HG03175 (cell line): ENCODE measurements around the gene PRR19.

Experiments
- ATAC-seq: cut with Tn5 transposase; IDR thresholded peaks from one replicate; pipeline ENCODE4 v1.9.1; 2021; ENCODE audit warnings: mild to moderate bottlenecking, moderate library complexity; ENCODE audit not compliant: unreplicated experiment

PRR19 gene

DNA sequence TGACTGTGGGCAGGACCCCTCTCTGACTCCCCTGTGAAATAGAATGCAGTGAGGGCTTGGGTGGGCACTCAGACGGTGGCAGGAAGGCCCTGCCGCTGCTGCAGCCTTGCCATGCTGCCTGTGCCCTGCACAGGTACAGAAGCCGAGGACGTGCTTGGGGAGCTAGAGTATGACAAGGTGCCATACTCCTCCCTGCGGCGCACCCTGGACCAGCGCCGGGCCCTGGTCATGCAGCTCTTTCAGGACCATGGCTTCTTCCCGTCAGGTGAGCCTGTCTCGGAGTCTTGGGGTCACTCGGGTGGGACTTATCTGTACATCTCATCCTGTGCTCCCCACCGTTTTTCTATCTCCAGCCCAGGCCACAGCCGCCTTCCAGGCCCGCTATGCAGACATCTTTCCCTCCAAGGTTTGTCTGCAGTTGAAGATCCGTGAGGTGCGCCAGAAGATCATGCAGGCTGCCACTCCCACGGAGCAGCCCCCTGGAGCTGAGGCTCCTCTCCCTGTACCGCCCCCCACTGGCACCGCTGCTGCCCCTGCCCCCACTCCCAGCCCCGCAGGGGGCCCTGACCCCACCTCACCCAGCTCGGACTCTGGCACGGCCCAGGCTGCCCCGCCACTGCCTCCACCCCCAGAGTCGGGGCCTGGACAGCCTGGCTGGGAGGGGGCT is 7.3 kb upstream of the PRR19 start:
- no peak for ATAC-seq

DNA sequence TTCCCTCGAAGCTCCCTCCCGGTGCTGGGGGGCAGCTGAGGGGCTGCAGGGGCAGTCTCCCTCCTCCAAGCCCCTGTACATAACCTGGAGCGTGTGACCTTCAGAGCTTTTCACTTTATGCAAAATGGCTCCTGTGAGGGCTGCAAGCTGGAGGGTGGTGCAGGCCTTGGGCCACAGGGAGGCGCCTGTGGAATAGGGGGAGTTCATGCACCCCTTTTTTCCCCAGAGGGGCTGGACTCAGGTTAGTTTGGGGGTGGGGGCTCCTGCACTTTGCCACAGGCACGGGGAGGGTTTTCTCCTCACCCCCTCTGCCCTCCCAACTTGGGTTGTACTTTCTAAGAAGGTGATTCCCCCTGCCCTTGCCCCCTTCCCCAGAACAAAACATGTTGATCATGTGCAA is 6.6 kb upstream of the PRR19 start:
- ATAC-seq = no peak

DNA sequence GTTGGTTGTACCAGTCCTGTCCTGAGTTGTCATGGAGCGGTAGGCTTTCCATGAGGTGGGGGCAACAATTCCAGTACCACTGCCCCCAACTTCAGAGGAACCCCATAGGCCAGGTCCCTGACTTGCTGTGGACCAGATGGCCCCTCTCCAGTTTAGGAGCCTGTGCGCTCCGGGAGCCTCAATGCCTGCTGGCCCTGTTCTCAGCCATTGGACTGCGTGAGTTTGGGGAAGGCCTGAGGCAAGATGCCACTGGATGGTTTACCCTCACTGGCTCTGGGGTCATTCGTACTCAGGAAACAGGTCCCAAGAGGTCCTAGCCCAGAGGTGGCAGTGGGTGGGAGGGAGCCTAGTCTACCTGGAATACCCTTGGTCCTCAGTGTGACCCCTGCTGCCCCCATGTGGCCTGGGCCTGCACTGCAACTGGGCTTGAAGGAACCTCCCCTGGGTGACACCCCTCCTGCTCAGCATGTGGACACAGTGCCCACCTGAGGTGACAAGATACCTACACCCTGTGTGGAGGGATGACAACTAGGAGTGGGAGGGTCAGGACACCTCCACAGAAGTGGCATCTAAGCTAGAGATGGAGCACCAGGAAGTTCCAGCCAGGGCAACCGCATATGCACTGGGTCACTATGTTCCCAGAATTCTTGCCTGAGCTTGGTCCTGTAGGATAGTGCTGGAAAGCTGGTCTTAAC is 6.0 kb upstream of the PRR19 start:
- peak; percentile 59 for ATAC-seq

DNA sequence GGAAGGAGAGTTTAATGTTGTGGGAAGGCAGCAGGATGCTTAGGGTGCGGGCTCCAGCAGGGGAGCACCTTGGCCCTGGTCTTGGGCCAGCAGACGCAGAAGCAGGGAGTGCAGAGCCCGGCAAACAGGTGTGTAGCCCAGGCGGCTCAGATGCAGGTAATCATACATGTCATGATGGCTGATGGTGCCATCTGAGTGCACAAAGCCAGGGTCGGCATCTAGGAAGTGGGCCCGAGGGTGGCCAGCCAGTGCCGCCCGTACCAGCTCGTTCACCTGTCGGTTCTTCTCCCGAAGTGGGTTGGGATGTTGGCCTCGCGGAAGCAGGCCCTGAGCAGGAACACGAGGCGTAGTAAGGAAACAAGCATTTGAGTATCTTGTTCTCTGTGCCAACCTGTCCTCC is 4.9 kb upstream of the PRR19 start:
- no peak for ATAC-seq

DNA sequence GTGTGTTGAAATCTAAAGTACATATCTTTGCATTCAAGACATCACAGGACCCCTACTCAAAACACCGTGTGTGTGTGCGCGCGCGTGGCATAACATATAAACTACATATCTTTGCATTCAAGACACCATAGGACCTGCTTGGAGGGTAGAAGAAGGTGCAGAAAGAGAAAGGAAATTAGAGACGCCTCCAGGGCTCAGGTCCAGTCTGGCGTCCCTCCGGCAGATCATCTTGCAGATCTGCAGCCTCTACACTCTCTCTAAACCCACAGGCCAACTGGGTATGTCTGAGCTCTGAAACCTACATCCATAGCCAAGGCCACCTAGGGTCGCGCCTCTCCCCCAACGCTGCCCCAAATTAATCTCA is 1.2 kb downstream of the PRR19 start:
- no peak for ATAC-seq

DNA sequence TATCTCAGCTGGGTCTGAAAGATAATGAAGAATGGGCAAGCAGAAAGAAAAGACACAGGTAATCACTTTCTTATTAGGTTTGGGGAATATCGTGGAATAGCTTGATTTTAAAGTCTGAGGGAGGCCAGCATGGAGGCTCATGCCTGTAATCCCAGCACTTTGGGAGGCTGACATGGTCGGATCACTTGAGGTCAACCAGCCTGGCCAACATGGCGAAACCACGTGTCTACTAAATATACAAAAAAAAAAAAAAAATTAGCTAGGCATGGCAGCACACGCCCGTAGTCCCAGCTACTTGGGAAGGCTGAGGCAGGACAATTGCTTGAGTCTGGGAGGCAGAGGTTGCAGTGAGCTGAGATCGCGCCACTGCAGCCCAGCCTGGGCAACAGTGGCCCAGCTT is 1.9 kb downstream of the PRR19 start:
- no peak for ATAC-seq

DNA sequence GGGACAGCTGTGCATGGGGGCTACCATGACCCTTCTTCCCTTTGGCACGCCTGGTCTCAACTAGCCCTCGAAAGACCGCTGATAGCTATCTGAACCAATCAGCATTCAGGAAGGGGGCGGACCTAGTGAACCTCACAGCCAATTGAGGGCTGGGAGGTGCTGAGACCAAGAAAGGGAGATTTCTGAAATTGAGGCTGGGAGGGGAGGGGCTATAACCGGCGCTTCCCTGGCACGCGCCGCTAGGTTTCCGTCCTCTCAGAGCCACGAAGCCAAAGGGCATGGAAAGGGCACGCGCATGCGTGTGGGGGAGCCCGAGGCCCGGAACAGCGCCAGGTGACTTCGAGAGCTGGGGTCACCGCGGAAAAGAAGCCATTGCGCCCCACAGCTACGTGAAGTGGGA is 4.7 kb downstream of the PRR19 start:
- no peak for ATAC-seq

DNA sequence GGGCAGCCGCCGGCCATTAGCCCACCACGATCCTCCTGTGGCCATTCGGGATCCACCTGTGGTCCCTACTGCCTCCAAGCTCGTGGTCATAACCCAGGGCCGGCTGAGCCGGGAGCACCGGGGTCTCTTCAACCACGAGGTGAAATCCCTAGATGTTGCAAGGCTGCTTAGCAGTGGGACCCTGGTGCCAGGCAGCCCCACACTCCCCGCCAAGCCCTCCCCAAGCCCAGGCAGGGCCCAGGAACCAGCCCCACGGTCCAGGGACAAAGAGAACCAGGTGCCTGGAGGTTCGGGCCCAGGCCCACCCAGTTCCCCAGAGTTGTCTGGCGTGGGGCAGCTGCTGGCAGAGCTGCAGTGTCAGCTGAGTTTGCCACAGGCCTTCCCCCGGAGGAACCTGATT is 7.8 kb downstream of the PRR19 start:
- no peak for ATAC-seq

DNA sequence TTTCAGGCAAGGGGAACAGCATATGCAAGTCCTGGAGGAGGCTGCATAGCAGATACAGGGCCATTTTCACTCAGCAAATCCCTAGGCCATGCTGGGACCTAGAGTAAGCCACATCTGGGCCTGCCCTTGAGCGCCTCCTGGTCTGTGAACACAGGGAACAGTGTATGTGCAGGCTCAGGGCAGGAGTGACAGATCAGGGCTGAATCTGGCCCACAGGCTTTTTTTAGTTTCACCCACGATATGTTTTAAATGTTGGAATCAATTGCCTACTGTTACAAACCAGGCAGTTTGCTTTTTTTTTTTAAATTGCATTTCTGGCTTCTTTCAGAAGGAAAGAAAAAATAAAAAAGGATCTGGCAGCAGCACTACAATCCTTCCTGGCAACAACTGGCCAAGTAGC is 9.7 kb downstream of the PRR19 start:
- no peak for ATAC-seq

DNA sequence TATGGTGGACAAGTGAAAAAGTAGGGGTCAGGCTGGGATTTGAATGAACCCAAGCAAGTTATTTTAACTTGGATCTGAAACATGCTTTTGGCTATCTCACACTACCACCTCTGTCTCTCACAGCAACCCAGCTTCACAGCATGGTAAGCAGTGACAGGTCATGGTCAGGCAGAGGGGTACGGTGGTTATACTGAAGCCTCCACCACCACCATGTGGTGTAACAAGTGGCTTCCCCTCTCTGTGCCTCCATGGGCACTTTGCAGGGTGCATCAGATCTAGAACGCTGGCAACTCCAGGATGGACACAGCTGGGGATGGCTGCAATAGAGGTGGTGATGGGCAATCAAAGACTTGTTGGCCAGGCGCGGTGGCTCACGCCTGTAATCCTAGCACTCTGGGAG is 10.4 kb downstream of the PRR19 start:
- no peak for ATAC-seq

DNA sequence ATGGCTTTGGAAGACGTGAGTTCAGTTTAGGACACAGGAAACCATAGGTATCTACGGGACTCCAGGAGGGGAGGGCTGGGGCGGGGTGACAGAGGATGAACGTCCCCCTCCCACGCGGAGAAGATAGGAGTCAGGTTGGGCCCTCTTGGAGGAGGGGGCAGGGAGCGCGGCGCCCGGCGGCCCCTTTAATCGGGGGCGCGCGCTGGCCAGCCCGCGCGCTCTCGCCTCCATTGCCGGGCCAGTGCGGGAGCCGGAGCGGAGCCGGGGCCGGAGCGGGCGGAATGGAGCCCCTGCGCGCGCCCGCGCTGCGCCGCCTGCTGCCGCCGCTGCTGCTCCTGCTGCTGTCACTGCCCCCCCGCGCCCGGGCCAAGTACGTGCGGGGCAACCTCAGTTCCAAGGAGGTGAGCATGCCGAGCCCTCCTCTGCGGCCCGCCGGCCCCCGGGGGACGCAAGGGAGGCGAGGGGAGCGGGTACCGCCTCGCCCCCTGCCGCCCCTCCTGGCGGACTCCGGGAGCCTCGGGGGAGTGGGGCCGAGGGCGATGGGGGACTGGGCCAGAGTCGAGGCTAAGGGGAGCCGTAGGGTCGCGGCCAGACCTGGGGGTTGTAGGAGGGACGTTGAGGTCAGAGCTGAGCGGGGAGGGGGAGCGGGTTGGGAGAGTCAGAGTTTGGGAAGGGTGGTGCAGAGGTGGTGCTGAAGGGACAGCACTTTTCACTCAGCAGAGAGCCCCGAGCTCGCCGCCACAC is 11.3 kb downstream of the PRR19 start, which contains the start of gene TMEM145:
Gene TMEM145, plus strand, starts transcription at position 214 of the 744 bp plus-strand sequence. Its CDS starts 68 bp downstream, at position 282.
- no peak for ATAC-seq

DNA sequence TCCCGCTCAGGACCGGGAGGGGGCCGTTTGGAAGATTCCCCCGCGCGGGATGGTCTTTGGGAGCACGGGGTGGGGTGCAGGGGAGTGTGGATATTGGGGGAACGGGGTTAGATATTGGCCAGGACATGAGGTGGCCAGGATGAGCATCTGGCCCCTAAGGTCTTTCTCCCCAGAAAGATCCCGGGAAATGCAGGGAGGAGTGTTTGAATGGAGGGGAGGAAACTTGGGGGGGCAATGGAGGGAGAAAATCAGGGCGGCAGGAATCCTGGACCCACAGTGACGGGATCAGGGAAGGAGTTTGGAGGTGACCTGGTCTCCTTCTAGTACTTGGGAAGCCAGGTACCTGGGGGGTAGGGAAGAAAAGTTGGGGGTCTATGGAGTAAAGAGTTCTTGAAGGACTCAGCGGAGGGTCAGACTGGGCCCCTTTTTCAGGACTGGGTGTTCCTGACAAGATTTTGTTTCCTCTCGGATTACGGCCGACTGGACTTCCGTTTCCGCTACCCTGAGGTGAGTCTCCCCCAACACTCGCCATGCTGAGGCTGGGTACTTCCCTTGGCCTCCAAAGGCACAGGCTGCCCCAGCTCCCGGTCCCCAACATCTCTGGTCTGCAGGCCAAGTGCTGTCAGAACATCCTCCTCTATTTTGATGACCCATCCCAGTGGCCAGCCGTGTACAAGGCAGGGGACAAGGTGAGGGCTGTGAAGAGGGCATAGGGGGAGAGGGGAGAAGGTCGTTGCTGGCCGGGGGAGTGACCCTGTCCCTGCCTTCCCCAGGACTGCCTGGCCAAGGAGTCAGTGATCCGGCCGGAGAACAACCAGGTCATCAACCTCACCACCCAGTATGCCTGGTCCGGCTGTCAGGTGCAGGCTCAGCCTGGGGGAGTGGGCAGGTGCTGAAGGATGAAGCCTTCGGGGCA is 12.2 kb downstream of the PRR19 start:
- no peak for ATAC-seq

DNA sequence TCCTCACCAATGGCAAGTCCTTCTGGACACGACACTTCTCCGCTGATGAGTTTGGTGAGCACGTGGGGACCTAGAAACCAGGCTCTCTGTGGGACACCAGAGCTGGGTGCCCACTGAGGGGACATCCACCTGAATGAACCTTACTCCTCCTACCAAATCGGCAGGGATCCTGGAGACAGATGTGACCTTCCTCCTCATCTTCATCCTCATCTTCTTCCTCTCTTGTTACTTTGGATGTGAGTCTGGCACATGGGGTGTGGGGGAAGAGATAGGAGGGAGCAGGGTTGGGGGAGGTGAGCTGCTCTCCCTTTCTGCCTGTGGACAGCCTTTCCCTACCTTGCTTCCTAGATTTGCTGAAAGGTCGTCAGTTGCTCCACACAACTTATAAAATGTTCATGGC is 13.1 kb downstream of the PRR19 start:
- no peak for ATAC-seq

DNA sequence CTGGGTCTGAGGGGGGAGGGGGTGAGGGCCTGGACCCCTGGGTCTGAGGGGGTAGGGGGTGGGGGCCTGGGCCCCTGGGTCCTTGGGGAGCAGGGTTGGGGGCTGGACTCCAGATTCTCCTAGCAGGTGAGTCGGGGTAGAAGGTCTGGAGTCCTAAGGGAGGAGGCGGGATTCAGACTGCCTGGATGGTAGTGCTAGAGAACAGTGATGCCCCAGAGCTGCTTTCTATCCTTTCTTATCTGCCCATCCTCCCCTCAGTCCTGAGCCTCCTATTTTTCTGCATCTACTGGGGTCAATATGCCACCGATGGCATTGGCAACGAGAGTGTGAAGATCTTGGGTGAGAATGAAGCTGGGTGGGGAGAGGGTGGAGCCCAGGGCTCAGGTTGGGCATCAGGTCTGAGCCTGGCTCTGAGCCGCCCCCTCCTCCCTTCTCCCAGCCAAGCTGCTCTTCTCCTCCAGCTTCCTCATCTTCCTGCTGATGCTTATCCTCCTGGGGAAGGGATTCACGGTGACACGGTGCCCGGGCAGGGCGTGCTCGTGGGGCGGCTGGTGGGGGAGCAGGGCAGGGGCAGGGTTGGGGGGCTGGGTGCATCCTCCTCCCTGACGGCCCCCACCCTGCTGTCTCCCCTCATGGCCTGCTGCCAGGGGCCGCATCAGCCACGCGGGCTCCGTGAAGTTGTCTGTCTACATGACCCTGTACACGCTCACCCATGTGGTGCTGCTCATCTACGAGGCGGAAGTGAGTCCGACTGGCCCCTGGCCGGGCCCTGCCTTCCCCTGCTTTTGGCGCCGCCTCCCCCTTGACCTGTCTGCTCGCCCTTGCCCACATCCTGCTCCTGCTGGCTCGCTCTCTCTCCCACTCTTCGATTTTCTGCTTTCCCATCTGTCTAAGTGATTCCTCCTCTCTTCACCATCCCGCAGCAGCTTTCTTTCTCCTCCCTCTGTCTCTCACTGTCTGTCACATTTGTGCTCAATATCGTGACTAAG is 14.6 kb downstream of the PRR19 start:
- ATAC-seq = no peak

DNA sequence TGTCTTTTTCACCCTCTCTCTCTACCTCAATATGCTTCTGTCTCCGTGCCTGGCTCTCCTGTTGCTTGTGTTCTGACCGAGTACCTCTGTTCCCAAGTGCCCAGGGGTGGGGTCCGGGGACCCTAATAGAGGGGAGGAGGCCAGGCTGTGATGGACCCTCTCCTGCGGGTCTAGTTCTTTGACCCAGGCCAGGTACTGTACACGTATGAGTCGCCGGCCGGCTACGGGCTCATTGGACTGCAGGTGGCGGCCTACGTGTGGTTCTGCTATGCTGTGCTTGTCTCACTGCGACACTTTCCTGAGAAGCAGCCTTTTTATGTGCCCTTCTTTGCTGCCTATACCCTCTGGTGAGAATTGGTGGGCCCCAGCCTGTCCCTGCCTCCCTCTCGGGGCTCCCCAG is 15.6 kb downstream of the PRR19 start:
- no peak for ATAC-seq

DNA sequence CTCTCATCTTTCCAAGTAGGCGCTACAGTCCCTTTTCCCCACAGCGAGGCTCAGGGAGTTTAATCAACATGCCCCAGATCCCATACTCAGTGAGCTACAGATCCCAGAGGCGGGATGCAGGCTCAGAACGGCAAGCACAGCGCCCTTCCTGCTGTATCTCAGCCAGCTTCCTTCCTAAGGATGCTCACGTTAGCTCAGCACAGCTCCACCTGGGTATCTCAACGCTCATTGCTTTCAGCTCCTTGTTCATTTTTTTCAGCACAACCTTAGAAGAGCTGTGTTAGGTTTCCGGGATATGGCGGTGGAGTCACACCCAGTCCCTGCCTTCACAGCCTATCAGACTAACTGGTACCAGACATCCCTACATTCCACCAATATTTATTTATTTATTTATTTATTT is 20.4 kb downstream of the PRR19 start:
- ATAC-seq = no peak

DNA sequence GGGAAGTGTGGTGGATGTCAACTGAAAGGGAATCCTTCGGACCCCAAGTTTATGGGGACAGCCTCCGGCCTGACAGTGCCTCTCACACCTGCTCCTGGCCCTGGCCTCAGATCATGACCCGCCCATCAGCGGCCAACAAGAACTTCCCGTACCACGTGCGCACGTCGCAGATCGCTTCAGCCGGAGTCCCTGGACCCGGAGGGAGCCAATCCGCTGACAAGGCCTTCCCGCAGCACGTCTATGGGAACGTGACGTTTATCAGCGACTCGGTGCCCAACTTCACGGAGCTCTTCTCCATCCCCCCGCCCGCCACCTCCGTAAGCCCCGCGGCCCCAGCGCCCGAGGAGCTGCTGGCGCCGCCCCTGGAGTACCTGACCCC is 21.5 kb downstream of the PRR19 start:
- ATAC-seq = no peak

DNA sequence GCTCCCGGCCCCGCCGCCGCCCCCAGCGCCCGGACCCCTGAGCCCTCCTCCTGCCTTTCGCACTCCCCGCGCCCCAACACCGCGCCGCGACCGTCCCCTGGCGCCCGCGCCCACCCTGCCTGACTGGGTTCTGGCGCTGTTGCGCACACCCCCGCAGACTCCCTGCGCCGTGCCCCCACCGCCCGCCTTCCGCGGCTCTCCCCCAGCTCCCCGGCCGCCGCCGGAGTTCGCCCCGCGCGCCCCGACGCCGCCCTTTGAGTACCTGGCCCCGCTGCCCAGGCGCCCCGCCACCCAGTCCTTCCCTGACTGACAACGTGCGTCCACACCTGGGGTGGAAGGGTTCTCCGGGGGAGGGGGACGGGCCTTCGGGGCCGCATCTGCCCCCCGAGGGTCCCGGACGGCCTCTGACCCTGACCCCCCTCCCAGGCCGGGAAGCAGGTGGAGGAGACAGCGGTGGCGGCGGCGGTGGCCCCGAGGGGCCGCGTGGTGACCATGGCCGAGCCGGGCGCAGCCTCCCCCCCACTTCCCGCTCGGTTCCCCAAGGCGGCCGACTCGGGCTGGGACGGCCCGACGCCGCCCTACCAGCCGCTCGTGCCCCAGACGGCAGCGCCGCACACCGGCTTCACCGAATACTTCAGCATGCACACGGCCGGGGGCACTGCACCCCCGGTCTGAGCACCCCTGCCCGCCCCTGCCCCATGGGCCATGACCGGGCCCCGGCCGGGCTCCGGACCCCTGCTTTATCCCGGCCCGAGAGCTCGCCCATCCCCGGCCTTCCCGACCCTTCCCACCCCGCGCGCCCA is 22.1 kb downstream of the PRR19 start:
- ATAC-seq = no peak

DNA sequence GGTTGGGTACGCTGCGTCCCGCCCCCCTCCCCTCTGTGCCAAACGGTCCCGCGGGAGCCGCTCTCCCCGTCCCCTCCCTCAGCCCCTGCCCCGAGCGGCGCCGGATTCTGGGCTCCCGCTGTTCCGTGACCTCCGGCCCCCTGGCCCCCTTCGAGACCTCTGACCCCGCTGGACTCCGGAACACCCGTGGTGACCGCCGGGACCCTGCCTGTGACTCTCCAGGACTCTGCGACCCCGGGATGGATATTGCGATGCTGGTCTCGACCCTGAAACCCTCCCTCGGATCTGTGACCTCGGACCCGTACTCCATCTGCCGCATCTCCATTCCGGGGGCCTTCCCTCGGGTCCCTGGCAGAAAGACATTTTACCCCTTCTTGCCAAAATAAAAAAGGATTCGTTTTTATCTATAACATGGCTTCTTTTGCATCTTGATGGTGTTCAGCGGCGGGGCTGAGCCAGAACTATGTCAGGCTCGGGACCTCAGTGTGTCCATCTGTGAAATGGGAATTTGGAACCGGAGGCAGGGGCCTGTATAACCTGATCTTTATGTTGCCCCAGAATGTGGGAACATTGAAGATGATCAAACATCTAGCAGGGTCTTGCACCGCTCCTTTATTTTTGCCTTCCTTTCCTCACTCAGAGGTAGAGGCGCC is 22.8 kb downstream of the PRR19 start:
- no peak for ATAC-seq
